OCI-LY3 (cell line): ENCODE data around the gene PLD4.
A peak's percentile ranks its signal among the peaks of the same experiment; 100 is the strongest.

Experiments used
- H2AFZ ChIP-seq: fragments of 200-600, 300-600 bp; shearing (Covaris generic); 2 replicates; pipeline ENCODE4 v1.6.0; 2014; ENCODE audit warnings: antibody characterized with exemption, low read depth, low read length
- H3K27ac ChIP-seq: fragments of 200-600, 300-600 bp; sonication (generic); 2 replicates; pipeline ENCODE4 v1.5.1; 2014; ENCODE audit warnings: mild to moderate bottlenecking, low read length, moderate library complexity, mixed read lengths
- H3K27me3 ChIP-seq: fragments of 200-600, 300-600 bp; sonication (generic); 2 replicates; pipeline ENCODE4 v1.6.1; 2014; ENCODE audit warnings: low read depth, low read length, mixed read lengths
- H3K36me3 ChIP-seq: fragments of 200-600, 300-600 bp; sonication (generic); replicated peaks from 2 replicates; pipeline ENCODE3; 2014; ENCODE audit warnings: low read depth, low read length, mixed read lengths
- H3K4me1 ChIP-seq: fragments of 300-600, 200-600 bp; sonication (generic); 2 replicates; pipeline ENCODE4 v1.6.1; 2014; ENCODE audit warnings: low read length, mixed read lengths
- H3K4me2 ChIP-seq: fragments of 200-600, 300-600 bp; sonication (generic); 2 replicates; pipeline ENCODE4 v1.6.1; 2014; ENCODE audit warnings: low read length, mixed read lengths
- H3K4me3 ChIP-seq: fragments of 300-600, 200-600 bp; sonication (generic); 2 replicates; pipeline ENCODE4 v1.5.1; 2014; ENCODE audit warnings: antibody characterized with exemption, mild to moderate bottlenecking, low read length, moderate library complexity
- H3K79me2 ChIP-seq: fragments of 300-600, 200-600 bp; shearing (Covaris generic); 2 replicates; pipeline ENCODE4 v1.6.1; 2014; ENCODE audit warnings: mild to moderate bottlenecking, low read length, mixed read lengths
- H3K9ac ChIP-seq: fragments of 300-600, 200-600 bp; shearing (Covaris generic); 2 replicates; pipeline ENCODE4 v1.6.0; 2014; ENCODE audit warnings: mild to moderate bottlenecking, low read length, moderate library complexity
- H3K9me3 ChIP-seq: fragments of 200-600, 300-600 bp; shearing (Covaris generic); 2 replicates; pipeline ENCODE4 v1.6.1; 2014; ENCODE audit warnings: low read length, mixed read lengths; ENCODE audit not compliant: insufficient read depth
- H4K20me1 ChIP-seq: fragments of 200-600, 300-600 bp; sonication (generic); 2 replicates; pipeline ENCODE4 v1.6.1; 2016; ENCODE audit warnings: low read length, mixed read lengths; ENCODE audit not compliant: insufficient read depth
- CTCF ChIP-seq: fragments of 200-600, 300-600 bp; sonication (generic); IDR thresholded peaks from 2 replicates; pipeline ENCODE4 v1.5.1; 2014; ENCODE audit warnings: antibody characterized with exemption, low read length, low read depth
- EZH2phosphoT487 ChIP-seq: fragments of 200-600 bp; shearing (Covaris generic); IDR thresholded peaks from 2 replicates; pipeline ENCODE4 v1.6.1; 2018; ENCODE audit warnings: antibody characterized with exemption, mixed run types, low read depth

Gene PLD4

GRCh38 chr14:104927901-104928300 is 3.2 kb downstream of the PLD4 start:
- Histone ChIP-seq H3K4me1 (peaks cover 51% of the 10 kb centered on the region), H3K27me3 (no peaks in the 10 kb centered on the region), H4K20me1 (peaks cover 37% of the 10 kb centered on the region), H3K4me2 (peak overlapping the region; percentile 89), H3K36me3 (peaks cover 75% of the 10 kb centered on the region), H3K27ac (peak overlapping the region; percentile 86), H3K9me3 (peaks cover 8% of the 10 kb centered on the region; the same call in 1 of the 2 replicates), H3K79me2 (peaks cover 58% of the 10 kb centered on the region), H2AFZ (no peak overlapping the region), H3K9ac (peak overlapping the region; percentile 98), H3K4me3 (peak overlapping the region; percentile 80)
- TF ChIP-seq CTCF (peak; percentile 20), EZH2phosphoT487 (no peak)

DNA sequence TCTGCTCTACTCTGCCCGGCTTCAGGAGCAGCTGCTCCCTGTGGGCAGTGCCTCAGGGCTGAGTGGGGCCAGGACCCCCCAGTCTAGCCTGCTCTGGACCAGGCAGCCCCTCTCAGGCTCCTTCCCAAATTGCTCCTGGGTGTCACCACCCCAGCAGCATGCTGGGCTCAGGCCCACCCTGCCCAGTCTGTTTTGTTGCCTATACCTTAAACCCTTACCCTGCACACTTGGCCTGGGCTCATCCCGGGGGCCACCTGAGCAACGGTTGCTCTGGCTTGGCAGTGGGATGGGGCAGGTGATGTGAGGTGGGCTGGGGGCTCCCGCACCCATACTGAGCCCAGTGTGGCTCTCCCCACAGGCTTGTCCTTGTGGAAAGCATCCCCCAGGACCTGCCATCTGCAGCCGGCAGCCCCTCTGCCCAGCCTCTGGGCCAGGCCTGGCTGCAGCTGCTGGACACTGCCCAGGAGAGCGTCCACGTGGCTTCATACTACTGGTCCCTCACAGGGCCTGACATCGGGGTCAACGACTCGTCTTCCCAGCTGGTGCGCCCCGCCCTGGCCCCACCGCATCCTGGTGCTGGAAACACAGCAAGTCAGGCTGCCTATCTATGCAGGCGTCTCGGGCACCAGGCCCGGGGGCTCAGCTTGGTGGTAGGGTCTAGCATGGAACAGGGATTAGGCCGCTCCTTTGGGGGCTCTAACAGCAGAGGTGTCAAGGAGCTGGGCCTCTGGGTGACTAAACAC is 3.9 kb downstream of the PLD4 start:
- H3K4me3 ChIP-seq = no peak overlapping the region
- H3K27me3 ChIP-seq = no peaks in the 10 kb centered on the region
- no peak overlapping the region; the same call in 1 of the 2 replicates for H3K9ac ChIP-seq
- no peak overlapping the region for H2AFZ ChIP-seq
- H4K20me1 ChIP-seq = peaks cover 37% of the 10 kb centered on the region
- H3K4me2 ChIP-seq = peak overlapping the region; percentile 89
- TF ChIP-seq EZH2phosphoT487 = no peak
- no peak for TF ChIP-seq CTCF
- no peak overlapping the region; the same call in 1 of the 2 replicates for H3K27ac ChIP-seq
- peaks cover 44% of the 10 kb centered on the region for H3K4me1 ChIP-seq
- peaks cover 73% of the 10 kb centered on the region for H3K36me3 ChIP-seq
- peaks cover 51% of the 10 kb centered on the region for H3K79me2 ChIP-seq
- peaks cover 8% of the 10 kb centered on the region; the same call in 1 of the 2 replicates for H3K9me3 ChIP-seq

DNA sequence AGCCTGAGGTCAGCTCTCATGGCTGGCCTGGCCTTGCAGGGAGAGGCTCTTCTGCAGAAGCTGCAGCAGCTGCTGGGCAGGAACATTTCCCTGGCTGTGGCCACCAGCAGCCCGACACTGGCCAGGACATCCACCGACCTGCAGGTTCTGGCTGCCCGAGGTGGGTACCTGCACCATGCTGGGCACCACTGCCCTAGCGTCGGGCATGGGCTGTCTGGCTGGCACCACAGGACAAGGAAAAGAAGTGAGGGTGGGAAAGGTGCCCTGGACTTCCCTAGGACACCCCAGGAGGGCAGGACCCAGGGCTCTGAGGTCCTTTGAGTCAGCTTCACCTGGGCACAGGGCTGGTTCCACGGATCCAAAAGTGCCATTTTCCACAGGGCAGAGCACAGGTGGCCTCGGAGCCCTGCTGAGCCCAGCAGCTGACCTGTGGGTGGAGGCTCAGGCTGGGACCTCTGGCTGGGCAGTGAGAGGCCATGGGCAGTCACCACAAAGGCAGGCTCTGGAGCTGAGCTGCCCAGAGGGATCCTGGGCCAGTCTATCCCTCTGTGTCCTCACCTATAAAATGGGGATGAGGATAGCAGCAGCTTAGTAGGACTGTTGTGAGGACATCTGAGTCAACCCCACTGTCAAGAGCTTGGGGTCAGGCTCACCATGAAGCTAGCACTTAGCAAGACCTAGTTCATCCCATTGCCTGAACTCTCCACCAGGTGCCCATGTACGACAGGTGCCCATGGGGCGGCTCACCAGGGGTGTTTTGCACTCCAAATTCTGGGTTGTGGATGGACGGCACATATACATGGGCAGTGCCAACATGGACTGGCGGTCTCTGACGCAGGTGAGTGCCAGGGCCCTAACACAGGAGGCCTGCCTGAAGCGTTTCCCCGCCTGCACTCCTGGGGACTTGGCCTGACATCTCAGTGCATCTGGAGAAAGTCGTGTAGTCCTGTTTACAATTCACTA is 4.9 kb downstream of the PLD4 start:
- Histone ChIP-seq H3K36me3 (peaks cover 65% of the 10 kb centered on the region), H3K27me3 (no peaks in the 10 kb centered on the region), H3K4me2 (no peak overlapping the region), H3K4me3 (no peak overlapping the region), H4K20me1 (peaks cover 37% of the 10 kb centered on the region), H2AFZ (no peak overlapping the region), H3K27ac (no peak overlapping the region), H3K4me1 (peaks cover 34% of the 10 kb centered on the region), H3K79me2 (peaks cover 42% of the 10 kb centered on the region), H3K9ac (no peak overlapping the region), H3K9me3 (no peaks in the 10 kb centered on the region)
- TF ChIP-seq CTCF (no peak), EZH2phosphoT487 (no peak)
